Gastrocnemius medialis (tissue), 4 donors: ENCODE results near the gene MICALL2.

Experiments
- POLR2A ChIP-seq, 2 donors: fragments of 450-650 bp; IDR thresholded peaks; one replicate each; pipeline ENCODE4 v1.6.1; 2017; ENCODE audit warnings: antibody characterized with exemption in 2 of 2, mild to moderate bottlenecking in 2 of 2, moderate library complexity in 2 of 2
- TF ChIP-seq, protein P1 (sequence below), 5 experiments: fragments of 450-650 bp in 3 of 5; fragments of 200-600 bp in 2 of 5; sonication (generic) in 2 of 5; IDR thresholded peaks in 4 of 5; conservative IDR thresholded peaks in 1 of 5; 1 replicate in 4 of 5; 2 replicates in 1 of 5; pipeline ENCODE4 v1.5.1; 2016 to 2019; ENCODE audit warnings: antibody characterized with exemption in 5 of 5, mild to moderate bottlenecking in 3 of 5, moderate library complexity in 3 of 5

DNA sequence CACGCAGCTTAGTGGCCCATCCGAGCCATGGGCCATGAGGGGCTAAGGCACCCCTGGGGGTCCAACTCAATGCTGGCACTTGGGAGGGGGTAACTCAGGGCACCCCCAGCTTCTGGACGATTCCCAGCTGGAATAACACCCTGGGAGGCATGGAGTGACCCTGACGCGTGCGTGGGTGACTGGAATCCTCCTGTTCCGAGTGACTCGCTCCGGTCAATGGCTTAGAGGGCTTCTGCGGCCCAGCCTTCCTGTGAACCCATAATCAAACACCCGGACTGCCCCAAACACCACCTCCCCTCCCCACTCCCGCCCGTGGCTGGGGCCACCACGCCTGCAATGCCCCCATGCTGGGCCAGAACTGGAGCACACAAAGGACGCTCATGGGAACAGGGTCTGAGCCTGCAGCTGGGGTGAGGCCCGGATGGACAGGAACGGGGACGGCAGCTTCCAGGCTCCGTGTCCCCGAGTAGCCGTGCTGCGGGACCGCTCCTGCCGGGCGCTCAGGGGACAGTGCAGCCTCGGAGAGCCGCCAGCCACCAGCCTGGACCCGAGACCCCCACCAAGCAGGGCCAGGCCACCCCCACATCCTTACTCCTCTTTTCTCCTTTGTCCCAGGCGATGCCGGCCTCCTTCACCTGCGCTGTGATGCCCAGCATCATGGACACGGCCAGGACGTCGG is 36.4 kb upstream of the MICALL2 start:
- TF ChIP-seq, protein P1, sequence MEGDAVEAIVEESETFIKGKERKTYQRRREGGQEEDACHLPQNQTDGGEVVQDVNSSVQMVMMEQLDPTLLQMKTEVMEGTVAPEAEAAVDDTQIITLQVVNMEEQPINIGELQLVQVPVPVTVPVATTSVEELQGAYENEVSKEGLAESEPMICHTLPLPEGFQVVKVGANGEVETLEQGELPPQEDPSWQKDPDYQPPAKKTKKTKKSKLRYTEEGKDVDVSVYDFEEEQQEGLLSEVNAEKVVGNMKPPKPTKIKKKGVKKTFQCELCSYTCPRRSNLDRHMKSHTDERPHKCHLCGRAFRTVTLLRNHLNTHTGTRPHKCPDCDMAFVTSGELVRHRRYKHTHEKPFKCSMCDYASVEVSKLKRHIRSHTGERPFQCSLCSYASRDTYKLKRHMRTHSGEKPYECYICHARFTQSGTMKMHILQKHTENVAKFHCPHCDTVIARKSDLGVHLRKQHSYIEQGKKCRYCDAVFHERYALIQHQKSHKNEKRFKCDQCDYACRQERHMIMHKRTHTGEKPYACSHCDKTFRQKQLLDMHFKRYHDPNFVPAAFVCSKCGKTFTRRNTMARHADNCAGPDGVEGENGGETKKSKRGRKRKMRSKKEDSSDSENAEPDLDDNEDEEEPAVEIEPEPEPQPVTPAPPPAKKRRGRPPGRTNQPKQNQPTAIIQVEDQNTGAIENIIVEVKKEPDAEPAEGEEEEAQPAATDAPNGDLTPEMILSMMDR (IDR thresholded peaks at IDR 0.05 in 4 of 5, conservative IDR thresholded peaks at IDR 0.05 in 1 of 5): no peak
- no peak for TF ChIP-seq POLR2A (IDR thresholded peaks at IDR 0.05)
